Measurements from ENCODE around the gene FBXW5. TPM values are rescaled to one million over a fixed set of nuclear protein-coding genes. Genes with fewer than 3 reads are reported as not detected.

The FBXW5 gene
- total RNA-seq, 1 experiment from 2014 or later, result 50.8 TPM

GRCh38 chr9:136927343-136928271, 16.9 kb downstream of the FBXW5 start:
- DNase-seq, result no peak
- CTCF ChIA-PET, result no interaction called here

GRCh38 chr9:136926749-136927148, 17.8 kb downstream of the FBXW5 start:
- Mint-ChIP-seq H3K9me3 (ENCODE audit: low read depth, unreplicated experiment) (no peaks in the 10 kb centered on the region), H3K27me3 (ENCODE audit: unreplicated experiment) (no peaks in the 10 kb centered on the region), H3K36me3 (ENCODE audit: insufficient read depth, unreplicated experiment) (peaks cover 51% of the 10 kb centered on the region), H3K27ac (ENCODE audit: unreplicated experiment) (no peak overlapping the region), H3K4me3 (ENCODE audit: low read depth, unreplicated experiment) (no peak overlapping the region), H3K4me1 (ENCODE audit: low read depth, unreplicated experiment) (no peaks in the 10 kb centered on the region)
- no TSS peak for BruUV-seq (replicated peaks)
- intact Hi-C loops (cut with micrococcal nuclease; ENCODE audit: unreplicated experiment), result no loop called here
- TF ChIP-seq CTCF (IDR thresholded peaks at IDR 0.05; ENCODE audit: unreplicated experiment), result no peak
- CTCF ChIA-PET, result no interaction called here
- no peak for DNase-seq

More at GRCh38 chr9:136927343-136928271, 16.9 kb downstream of the FBXW5 start:
- no peak overlapping the region for H3K27ac Mint-ChIP-seq (ENCODE audit: unreplicated experiment)
- peaks cover 48% of the 10 kb centered on the region for H3K36me3 Mint-ChIP-seq (ENCODE audit: insufficient read depth, unreplicated experiment)
- TF ChIP-seq CTCF (IDR thresholded peaks at IDR 0.05; ENCODE audit: unreplicated experiment), result no peak
- H3K27me3 Mint-ChIP-seq (ENCODE audit: unreplicated experiment), result no peaks in the 10 kb centered on the region
- no peaks in the 10 kb centered on the region for H3K4me1 Mint-ChIP-seq (ENCODE audit: low read depth, unreplicated experiment)
- intact Hi-C loops (cut with micrococcal nuclease; ENCODE audit: unreplicated experiment), result no loop called here
- H3K9me3 Mint-ChIP-seq (ENCODE audit: low read depth, unreplicated experiment), result no peaks in the 10 kb centered on the region
- H3K4me3 Mint-ChIP-seq (ENCODE audit: low read depth, unreplicated experiment), result no peak overlapping the region
- BruUV-seq (replicated peaks), result no TSS peak

DNA sequence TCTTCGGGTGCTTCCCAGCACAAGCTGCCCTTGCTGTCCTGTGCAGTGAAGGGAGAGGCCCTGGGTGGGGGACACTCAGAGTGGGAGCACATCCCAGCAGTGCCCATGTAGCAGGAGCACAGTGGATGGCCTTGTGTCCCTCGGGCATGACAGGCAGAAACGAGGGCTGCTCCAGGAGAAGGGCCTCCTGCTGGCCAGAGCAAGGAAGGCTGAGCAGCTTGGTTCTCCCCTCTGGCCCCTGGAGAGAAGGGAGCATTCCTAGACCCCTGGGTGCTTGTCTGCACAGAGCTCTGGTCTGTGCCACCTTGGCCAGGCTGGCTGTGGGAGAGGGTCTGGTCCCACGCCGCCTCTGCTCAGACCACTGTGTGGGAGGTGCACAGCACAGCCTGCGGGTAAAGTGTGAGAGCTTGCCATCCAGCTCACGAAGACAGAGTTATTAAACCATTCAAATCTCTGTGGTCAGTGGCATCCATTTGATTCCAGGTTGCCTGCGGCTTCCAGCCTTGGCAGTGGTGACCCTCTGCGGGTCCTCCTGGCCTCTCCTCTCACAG, 18.3 kb downstream of the FBXW5 start:
- DNase-seq, result no peak
- Mint-ChIP-seq H3K4me3 (ENCODE audit: low read depth, unreplicated experiment) (no peak overlapping the region), H3K9me3 (ENCODE audit: low read depth, unreplicated experiment) (no peaks in the 10 kb centered on the region), H3K36me3 (ENCODE audit: insufficient read depth, unreplicated experiment) (peaks cover 51% of the 10 kb centered on the region), H3K27ac (ENCODE audit: unreplicated experiment) (no peak overlapping the region), H3K27me3 (ENCODE audit: unreplicated experiment) (no peaks in the 10 kb centered on the region), H3K4me1 (ENCODE audit: low read depth, unreplicated experiment) (no peaks in the 10 kb centered on the region)
- BruUV-seq (replicated peaks), result no TSS peak
- intact Hi-C loops (cut with micrococcal nuclease; ENCODE audit: unreplicated experiment), result no loop called here
- no peak for TF ChIP-seq CTCF (IDR thresholded peaks at IDR 0.05; ENCODE audit: unreplicated experiment)
- CTCF ChIA-PET, result no interaction called here

- no peaks in the 10 kb centered on the region for H3K9me3 Mint-ChIP-seq (ENCODE audit: low read depth, unreplicated experiment)
- H3K27me3 Mint-ChIP-seq (ENCODE audit: unreplicated experiment), result no peaks in the 10 kb centered on the region
- no TSS peak for BruUV-seq (replicated peaks)
- intact Hi-C loops (cut with micrococcal nuclease; ENCODE audit: unreplicated experiment), result no loop called here
- H3K4me1 Mint-ChIP-seq (ENCODE audit: low read depth, unreplicated experiment), result no peaks in the 10 kb centered on the region
- CTCF ChIA-PET, result no interaction called here
- H3K36me3 Mint-ChIP-seq (ENCODE audit: insufficient read depth, unreplicated experiment), result peaks cover 47% of the 10 kb centered on the region
- DNase-seq, result no peak
- H3K4me3 Mint-ChIP-seq (ENCODE audit: low read depth, unreplicated experiment), result no peak overlapping the region
- no peak for TF ChIP-seq CTCF (IDR thresholded peaks at IDR 0.05; ENCODE audit: unreplicated experiment)
- H3K27ac Mint-ChIP-seq (ENCODE audit: unreplicated experiment), result no peak overlapping the region
These were observed 19.0 kb downstream of the FBXW5 start for GRCh38 chr9:136925414-136926153.
